ENCODE measurements around the gene FAR2. TPM values are rescaled to one million over a fixed set of nuclear protein-coding genes. Genes with fewer than 3 reads are reported as not detected.

Gene FAR2
- total RNA-seq, 1 donor from 2014 or later, result 7.2 TPM

DNA sequence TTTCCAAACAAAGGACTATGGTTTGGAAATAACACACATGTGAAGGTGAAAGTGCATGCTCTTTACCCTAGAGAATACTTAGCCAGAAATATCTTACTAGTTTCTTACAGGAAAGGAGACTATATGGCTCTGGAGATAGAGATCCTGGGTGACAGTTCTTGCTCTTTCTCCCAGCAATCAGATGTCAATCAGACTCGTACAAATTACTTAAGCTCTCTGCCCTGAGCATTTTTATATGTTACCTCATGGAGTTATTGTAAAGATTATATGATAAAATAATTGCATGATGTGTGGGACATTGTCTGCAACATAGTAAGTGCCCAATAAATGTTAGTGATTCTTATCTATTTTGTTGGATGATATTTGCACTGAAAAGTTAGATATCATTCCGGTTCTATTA lies 76.8 kb downstream of the FAR2 start:
- Mint-ChIP-seq H3K9me3 (peaks cover 12% of the 10 kb centered on the region), H3K4me3 (no peak overlapping the region), H3K27ac (no peak overlapping the region), H3K4me1 (peaks cover 13% of the 10 kb centered on the region), H3K36me3 (peaks cover 6% of the 10 kb centered on the region), H3K27me3 (ENCODE audit: low read depth) (no peaks in the 10 kb centered on the region)
- TF ChIP-seq, protein P1, sequence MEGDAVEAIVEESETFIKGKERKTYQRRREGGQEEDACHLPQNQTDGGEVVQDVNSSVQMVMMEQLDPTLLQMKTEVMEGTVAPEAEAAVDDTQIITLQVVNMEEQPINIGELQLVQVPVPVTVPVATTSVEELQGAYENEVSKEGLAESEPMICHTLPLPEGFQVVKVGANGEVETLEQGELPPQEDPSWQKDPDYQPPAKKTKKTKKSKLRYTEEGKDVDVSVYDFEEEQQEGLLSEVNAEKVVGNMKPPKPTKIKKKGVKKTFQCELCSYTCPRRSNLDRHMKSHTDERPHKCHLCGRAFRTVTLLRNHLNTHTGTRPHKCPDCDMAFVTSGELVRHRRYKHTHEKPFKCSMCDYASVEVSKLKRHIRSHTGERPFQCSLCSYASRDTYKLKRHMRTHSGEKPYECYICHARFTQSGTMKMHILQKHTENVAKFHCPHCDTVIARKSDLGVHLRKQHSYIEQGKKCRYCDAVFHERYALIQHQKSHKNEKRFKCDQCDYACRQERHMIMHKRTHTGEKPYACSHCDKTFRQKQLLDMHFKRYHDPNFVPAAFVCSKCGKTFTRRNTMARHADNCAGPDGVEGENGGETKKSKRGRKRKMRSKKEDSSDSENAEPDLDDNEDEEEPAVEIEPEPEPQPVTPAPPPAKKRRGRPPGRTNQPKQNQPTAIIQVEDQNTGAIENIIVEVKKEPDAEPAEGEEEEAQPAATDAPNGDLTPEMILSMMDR (IDR thresholded peaks at IDR 0.05; ENCODE audit: unreplicated experiment), result no peak
- no peak for DNase-seq (ENCODE audit: low spot score in 2 of 2, unreplicated experiment in 2 of 2)

DNA sequence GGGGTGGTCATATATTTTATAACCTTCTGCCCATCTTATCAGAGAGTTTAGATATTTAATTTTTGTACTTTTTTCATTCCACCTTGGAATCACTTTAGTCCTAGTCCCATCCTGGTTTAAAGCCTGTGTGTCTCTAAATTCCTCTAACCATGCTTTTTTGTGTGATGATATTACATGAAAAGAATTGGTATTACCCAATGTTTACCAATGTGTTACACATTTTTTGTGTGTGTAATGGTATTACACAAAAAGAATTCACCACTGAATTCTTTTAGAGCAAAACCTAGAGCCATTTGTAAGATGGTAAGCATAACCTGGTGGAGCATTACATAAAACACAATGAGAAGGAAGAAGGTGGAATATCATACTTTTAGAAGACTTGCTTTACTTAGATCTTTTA lies 77.5 kb downstream of the FAR2 start:
- DNase-seq (ENCODE audit: low spot score in 2 of 2, unreplicated experiment in 2 of 2), result no peak
- TF ChIP-seq, protein P1 (IDR thresholded peaks at IDR 0.05; ENCODE audit: unreplicated experiment), result no peak
- Mint-ChIP-seq H3K9me3 (peaks cover 8% of the 10 kb centered on the region), H3K36me3 (peaks cover 2% of the 10 kb centered on the region), H3K27me3 (ENCODE audit: low read depth) (no peaks in the 10 kb centered on the region), H3K27ac (no peak overlapping the region), H3K4me1 (peaks cover 13% of the 10 kb centered on the region), H3K4me3 (no peak overlapping the region)

DNA sequence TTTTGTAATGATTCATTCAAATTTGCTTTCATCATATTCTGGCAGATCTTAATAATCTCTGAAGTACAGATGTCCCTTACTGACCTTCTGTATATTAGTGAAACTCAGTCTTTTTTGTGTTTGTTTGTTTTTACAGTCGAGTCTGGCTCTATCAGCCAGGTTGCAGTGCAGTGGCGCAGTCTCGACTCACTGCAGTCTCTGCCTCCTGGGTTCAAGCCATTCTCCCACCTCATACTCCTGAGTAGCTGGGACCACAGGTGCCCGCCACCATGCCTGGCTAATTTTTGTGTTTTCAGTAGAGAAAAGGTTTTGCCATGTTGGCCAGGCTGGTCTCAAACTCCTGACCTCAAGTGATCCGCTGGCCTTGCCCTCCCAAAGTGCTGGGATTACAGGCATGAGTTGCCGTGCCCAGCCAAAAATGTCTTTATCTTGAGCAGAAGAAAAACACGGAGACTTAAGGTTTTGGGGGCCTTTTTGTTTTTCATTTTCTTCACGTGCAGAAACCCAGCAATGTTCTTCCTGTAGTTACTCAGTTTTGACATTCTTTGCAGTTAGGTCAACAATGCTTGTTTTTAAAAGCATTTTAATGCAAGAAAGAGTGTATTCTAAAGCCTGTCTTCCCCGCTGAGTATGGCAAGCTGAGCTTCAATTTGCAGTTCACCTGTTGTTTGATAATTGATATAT lies 79.5 kb downstream of the FAR2 start:
- no peak overlapping the region for H3K27ac Mint-ChIP-seq
- peaks cover 13% of the 10 kb centered on the region for H3K4me1 Mint-ChIP-seq
- no peaks in the 10 kb centered on the region for H3K36me3 Mint-ChIP-seq
- no peaks in the 10 kb centered on the region for H3K27me3 Mint-ChIP-seq (ENCODE audit: low read depth)
- no peak overlapping the region for H3K4me3 Mint-ChIP-seq
- no peaks in the 10 kb centered on the region for H3K9me3 Mint-ChIP-seq
- no peak for DNase-seq (ENCODE audit: low spot score in 2 of 2, unreplicated experiment in 2 of 2)
- TF ChIP-seq, protein P1 (IDR thresholded peaks at IDR 0.05; ENCODE audit: unreplicated experiment), result no peak

DNA sequence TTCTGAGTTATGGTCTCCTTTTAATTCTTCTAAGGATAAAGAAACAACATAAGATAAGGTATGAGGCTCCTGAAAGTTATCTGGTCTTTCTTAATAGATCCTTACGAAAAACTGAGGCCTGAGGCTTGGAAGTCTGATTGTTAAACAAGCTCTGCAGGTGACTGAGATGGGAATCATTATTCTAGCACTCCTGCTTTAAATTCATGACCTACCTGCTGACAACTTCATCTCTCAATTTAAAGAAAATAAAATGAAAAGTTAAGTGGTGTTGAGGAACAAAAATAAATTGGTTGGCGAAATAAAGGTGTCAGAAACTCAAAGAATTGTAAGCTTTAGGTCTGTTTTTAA lies 80.1 kb downstream of the FAR2 start:
- DNase-seq (ENCODE audit: low spot score in 2 of 2, unreplicated experiment in 2 of 2), result no peak
- Mint-ChIP-seq H3K4me1 (peaks cover 8% of the 10 kb centered on the region), H3K9me3 (no peaks in the 10 kb centered on the region), H3K27me3 (ENCODE audit: low read depth) (no peaks in the 10 kb centered on the region), H3K36me3 (no peaks in the 10 kb centered on the region), H3K27ac (no peak overlapping the region), H3K4me3 (no peak overlapping the region)
- TF ChIP-seq, protein P1 (IDR thresholded peaks at IDR 0.05; ENCODE audit: unreplicated experiment), result no peak

DNA sequence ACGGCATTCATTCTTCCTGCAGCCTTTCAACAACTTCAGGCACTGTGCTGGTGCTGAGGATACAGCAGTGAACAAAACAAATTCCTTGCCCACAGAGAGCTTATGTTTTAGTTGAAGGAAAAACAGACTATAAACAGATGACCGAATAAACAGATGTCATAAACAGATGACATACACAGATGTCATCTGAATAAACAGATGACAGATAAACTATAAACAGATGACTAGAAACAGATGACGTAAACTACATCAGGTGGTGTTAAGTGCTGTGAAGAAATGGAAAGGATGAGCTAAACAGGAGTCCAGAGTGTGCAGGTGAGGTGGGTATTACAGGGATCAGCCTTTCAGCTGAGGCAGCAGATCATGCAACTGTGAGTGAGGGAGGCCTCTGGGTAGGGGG lies 80.9 kb downstream of the FAR2 start:
- TF ChIP-seq, protein P1 (IDR thresholded peaks at IDR 0.05; ENCODE audit: unreplicated experiment), result no peak
- Mint-ChIP-seq H3K27me3 (ENCODE audit: low read depth) (no peaks in the 10 kb centered on the region), H3K9me3 (no peaks in the 10 kb centered on the region), H3K4me1 (peaks cover under 1% of the 10 kb centered on the region), H3K36me3 (no peaks in the 10 kb centered on the region), H3K27ac (no peak overlapping the region), H3K4me3 (no peak overlapping the region)
- no peak for DNase-seq (ENCODE audit: low spot score in 2 of 2, unreplicated experiment in 2 of 2)

Data from mesothelial cell of epicardium (in vitro differentiated cells).